MM.1S (cell line): ENCODE results near the gene NCOR2.

ENCODE experiments used
- EZH2 ChIP-seq: fragments of 300-600 bp; sonication (generic); optimal IDR thresholded peaks from 2 replicates; pipeline ENCODE3; 2017; ENCODE audit warnings: low read depth, mild to moderate bottlenecking, antibody characterized with exemption, low read length, mixed read lengths
- EZH2phosphoT487 ChIP-seq: fragments of 300-600 bp; sonication (generic); IDR thresholded peaks from 2 replicates; pipeline ENCODE4 v1.6.1; 2018; ENCODE audit warnings: antibody characterized with exemption, low read length
- TF ChIP-seq, protein P1 (sequence below): fragments of 300-600 bp; sonication (generic); IDR thresholded peaks from 2 replicates; pipeline ENCODE4 v1.5.1; 2016; ENCODE audit warnings: antibody characterized with exemption, low read length, mixed read lengths

DNA sequence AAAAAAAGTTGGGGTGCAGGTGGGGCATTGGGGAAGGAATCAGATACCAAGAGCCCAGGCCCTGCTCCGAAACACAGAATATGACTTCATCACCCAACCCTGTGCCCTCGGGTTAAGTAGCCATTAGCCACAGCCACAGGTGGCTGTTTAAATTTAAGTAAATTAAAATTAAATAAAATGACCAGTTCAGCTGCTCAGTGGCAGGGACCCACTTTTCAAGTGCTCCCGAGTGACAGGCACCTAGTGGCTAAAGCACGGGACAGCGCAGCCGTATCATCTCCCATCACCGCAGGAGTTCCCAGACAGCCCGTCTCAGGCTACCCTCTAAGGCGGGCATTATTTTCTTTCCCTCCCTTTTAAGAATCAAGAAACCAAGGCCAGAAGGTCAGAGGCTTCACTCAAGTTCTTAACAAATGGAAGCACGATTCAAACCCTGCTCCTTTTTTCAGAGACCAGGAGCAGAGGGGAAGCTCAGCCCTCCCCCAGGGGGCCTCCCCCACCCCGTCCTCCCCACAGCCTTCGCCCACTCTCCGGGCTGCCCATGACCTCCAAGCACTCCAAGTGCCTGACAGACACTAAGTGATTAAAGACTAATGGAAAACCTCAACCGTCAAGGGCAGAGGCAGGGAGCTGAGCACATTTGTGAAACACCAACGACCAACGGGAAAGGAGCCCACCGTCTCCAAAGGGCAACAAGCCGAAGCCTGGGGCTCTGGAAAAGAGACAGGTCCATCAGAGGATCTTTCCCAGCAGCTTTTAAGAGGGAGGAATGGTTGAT lies 5.2 kb downstream of the NCOR2 start:
- TF ChIP-seq, protein P1, sequence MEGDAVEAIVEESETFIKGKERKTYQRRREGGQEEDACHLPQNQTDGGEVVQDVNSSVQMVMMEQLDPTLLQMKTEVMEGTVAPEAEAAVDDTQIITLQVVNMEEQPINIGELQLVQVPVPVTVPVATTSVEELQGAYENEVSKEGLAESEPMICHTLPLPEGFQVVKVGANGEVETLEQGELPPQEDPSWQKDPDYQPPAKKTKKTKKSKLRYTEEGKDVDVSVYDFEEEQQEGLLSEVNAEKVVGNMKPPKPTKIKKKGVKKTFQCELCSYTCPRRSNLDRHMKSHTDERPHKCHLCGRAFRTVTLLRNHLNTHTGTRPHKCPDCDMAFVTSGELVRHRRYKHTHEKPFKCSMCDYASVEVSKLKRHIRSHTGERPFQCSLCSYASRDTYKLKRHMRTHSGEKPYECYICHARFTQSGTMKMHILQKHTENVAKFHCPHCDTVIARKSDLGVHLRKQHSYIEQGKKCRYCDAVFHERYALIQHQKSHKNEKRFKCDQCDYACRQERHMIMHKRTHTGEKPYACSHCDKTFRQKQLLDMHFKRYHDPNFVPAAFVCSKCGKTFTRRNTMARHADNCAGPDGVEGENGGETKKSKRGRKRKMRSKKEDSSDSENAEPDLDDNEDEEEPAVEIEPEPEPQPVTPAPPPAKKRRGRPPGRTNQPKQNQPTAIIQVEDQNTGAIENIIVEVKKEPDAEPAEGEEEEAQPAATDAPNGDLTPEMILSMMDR, result no peak
- TF ChIP-seq EZH2 (no peak), EZH2phosphoT487 (no peak)
